ENCODE measurements around the gene AVPR2. TPM values are rescaled to one million over a fixed set of nuclear protein-coding genes. Genes with fewer than 3 reads are reported as not detected.

The AVPR2 gene
- total and polyA plus RNA-seq, 5 donors from 2014 or later: not detected

DNA sequence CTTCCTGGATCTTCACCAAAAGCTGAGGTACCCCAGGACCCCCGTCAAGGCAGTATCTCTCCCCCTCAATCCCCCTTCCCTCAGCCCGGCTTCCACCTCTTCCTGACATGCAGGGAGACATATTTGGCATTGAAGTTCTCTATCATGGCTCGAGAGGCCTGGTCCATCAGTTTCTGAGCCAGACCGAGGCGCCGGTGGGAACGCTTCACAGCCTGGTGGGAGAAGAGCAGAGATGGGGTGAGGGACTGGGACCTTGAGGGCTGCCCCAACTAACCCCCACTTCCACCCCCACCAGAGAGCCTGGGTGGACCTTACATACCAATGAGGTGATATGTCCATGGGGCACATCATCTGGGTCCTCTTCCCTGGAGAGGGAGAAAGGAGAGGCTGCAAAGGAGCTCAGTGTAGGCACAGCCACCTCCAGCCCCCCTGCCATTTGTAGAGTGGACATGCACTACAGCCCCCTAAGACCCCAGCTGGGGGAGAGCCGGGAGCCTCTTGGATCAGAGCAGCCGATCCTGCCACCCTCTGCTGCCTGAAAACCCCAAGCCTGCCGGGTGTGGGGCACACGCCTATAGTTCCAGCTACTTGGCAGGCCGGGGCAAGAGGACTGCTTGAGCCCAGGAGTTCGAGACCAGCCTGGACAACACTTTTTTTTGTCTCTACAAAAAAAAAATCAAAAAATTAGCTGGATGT is 27.9 kb downstream of the AVPR2 start:
- Mint-ChIP-seq H3K27me3 (no peaks in the 10 kb centered on the region), H3K4me3 (peak overlapping the region in 1 of 4 donors; percentile 95), H3K9me3 (no peaks in the 10 kb centered on the region), H3K4me1 (peaks cover 4 to 57% (median 16%) of the 10 kb centered on the region in 4 donors), H3K27ac (peak overlapping the region in 1 of 3 donors; percentile 25), H3K36me3 (peaks cover 6% of the 10 kb centered on the region)
- Histone ChIP-seq H3K27ac (ENCODE audit: insufficient read depth, low read length, poor library complexity, severe bottlenecking) (peak overlapping the region; percentile 5), H3K9me3 (ENCODE audit: control insufficient read depth in 2 of 2, low read length in 2 of 2) (no peaks in the 10 kb centered on the region), H3K4me1 (ENCODE audit: control insufficient read depth, insufficient read depth, low read length, poor library complexity, severe bottlenecking) (peaks cover 27% of the 10 kb centered on the region), H3K36me3 (ENCODE audit: control insufficient read depth, insufficient read depth, low read length) (peaks cover 2% of the 10 kb centered on the region), H3K27me3 (ENCODE audit: control insufficient read depth, insufficient read depth, low read length) (no peaks in the 10 kb centered on the region), H3K4me3 (ENCODE audit: low read depth, low read length) (no peak overlapping the region)
- ATAC-seq (ENCODE audit: low read depth in 2 of 2) (no peak), DNase-seq (no peak)

DNA sequence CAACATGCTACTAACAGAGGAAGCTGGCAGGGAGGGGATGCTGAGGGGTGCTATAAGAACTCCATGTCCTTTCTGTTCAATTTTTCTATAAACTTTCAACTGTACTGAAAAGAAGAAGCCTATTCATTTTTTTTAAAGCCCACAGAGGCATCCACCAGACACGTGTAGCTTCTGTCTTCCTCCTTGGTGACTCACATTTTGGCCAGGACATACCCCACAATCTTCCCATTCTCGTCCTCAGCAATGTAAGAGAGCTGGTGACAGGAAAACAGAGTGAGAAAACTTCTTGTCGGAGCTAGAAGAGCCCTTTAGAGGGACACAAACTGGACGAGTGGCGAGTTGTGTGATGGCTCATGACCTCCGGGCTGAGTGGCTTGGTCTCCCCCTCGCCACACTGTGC is 29.3 kb downstream of the AVPR2 start:
- Mint-ChIP-seq H3K4me1 (peaks cover 0 to 53% (median 14%) of the 10 kb centered on the region in 4 donors), H3K27ac (peak overlapping the region; percentile 34 to 86 (median 79)), H3K27me3 (no peaks in the 10 kb centered on the region), H3K4me3 (peak overlapping the region; percentile 88 to 95 (median 92)), H3K9me3 (no peaks in the 10 kb centered on the region), H3K36me3 (peaks cover 6% of the 10 kb centered on the region)
- Histone ChIP-seq H3K9me3 (ENCODE audit: control insufficient read depth in 2 of 2, low read length in 2 of 2) (no peaks in the 10 kb centered on the region), H3K4me1 (ENCODE audit: control insufficient read depth, insufficient read depth, low read length, poor library complexity, severe bottlenecking) (peaks cover 20% of the 10 kb centered on the region), H3K27me3 (ENCODE audit: control insufficient read depth, insufficient read depth, low read length) (no peaks in the 10 kb centered on the region), H3K36me3 (ENCODE audit: control insufficient read depth, insufficient read depth, low read length) (peaks cover 2% of the 10 kb centered on the region), H3K4me3 (ENCODE audit: low read depth, low read length) (peak overlapping the region; percentile 61), H3K27ac (ENCODE audit: insufficient read depth, low read length, poor library complexity, severe bottlenecking) (peak overlapping the region; percentile 41)
- ATAC-seq (ENCODE audit: low read depth in 2 of 2) (no peak), DNase-seq (no peak)

DNA sequence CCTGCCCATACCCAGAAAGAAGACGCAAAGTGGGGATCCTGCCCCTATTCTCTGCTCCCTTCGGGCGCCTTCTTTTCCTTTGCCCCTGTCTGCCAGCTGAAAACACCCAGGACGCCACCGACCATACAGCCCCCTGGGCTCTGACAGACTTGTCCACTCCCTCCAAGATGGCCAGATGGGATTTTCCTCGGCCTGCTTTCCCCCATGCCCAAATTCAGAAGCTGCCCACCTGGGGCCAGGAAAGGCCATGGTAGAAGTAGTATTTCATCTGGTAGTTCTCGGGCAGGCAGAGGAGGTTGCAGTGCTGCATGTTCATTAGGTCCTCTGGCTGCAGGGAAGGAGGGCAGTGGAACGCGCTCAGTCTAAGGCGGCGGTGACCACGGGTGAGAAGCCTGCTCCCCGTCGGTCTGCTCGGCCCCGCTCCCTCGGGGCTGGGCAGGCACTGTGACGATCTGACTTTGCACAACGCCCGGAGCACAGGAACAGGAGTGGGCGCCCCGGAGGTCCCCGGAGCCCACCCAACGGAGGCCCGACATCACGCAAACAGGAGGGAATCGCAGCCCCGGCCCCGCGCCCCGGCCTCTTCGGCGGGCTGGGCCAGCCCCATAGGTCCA is 29.8 kb downstream of the AVPR2 start:
- peak overlapping the region; percentile 61 for H3K4me3 ChIP-seq (ENCODE audit: low read depth, low read length)

DNA sequence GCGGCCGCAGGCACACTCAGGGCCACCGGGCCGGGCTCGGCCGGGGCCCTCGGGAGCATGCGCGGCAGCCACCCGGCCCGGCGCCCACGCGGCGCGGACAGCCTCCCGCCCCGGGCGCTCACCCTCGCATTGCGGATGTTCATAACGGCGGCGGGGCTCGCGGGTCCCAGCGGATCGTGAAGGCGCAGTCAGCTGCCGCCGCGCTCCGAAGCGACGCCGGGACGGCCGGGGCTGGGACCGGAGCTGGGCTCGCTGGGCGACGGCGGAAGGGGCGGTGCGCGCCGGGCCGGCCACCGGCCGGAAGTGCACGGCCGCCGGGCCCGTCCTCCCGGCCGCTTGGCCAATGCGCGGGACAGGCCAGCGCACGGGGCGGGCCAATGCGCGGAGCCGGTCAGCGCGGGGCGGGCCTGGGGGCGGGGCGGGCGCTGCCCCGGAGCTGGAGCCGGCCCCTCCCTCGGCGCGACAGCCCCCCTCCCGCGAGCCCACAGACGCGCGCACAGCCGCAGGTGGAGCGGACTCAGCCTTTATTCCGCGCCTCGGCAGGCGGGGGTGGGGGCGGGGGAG is 30.4 kb downstream of the AVPR2 start, which contains the start of gene NAA10:
Gene NAA10, minus strand, starts transcription at position 276 of the 564 bp plus-strand sequence. Its CDS starts 133 bp downstream, at position 143.
- peaks cover 6% of the 10 kb centered on the region for H3K36me3 Mint-ChIP-seq
- Histone ChIP-seq H3K27me3 (ENCODE audit: control insufficient read depth, insufficient read depth, low read length) (no peaks in the 10 kb centered on the region), H3K4me3 (ENCODE audit: low read depth, low read length) (peak within 1 kb of the TSS; percentile 61), H3K27ac (ENCODE audit: insufficient read depth, low read length, poor library complexity, severe bottlenecking) (peak within 1 kb of the TSS; percentile 41), H3K4me1 (ENCODE audit: control insufficient read depth, insufficient read depth, low read length, poor library complexity, severe bottlenecking) (peaks cover 9% of the 10 kb centered on the region), H3K9me3 (ENCODE audit: control insufficient read depth in 2 of 2, low read length in 2 of 2) (no peaks in the 10 kb centered on the region), H3K36me3 (ENCODE audit: control insufficient read depth, insufficient read depth, low read length) (peaks cover 2% of the 10 kb centered on the region)
- H3K4me3 Mint-ChIP-seq: peak within 1 kb of the TSS; percentile 88 to 95 (median 92)
- peak within 1 kb of the TSS; percentile 42 to 86 (median 79) for H3K27ac Mint-ChIP-seq
- DNase-seq (peak; percentile 44 to 71 (median 57)), ATAC-seq (ENCODE audit: low read depth in 2 of 2) (peak; percentile 70 to 75)
- peaks cover 0 to 42% (median 12%) of the 10 kb centered on the region in 4 donors for H3K4me1 Mint-ChIP-seq
- no peaks in the 10 kb centered on the region for H3K27me3 Mint-ChIP-seq
- H3K9me3 Mint-ChIP-seq: no peaks in the 10 kb centered on the region

More for the DNA sequence above, 29.8 kb downstream of the AVPR2 start:
- no peak for DNase-seq
- no peaks in the 10 kb centered on the region for H3K27me3 ChIP-seq (ENCODE audit: control insufficient read depth, insufficient read depth, low read length)
- peak overlapping the region; percentile 41 for H3K27ac ChIP-seq (ENCODE audit: insufficient read depth, low read length, poor library complexity, severe bottlenecking)
- H3K4me1 Mint-ChIP-seq: peaks cover 0 to 48% (median 13%) of the 10 kb centered on the region in 4 donors
- peaks cover 6% of the 10 kb centered on the region for H3K36me3 Mint-ChIP-seq
- peak overlapping the region; percentile 88 to 95 (median 92) for H3K4me3 Mint-ChIP-seq
- peaks cover 14% of the 10 kb centered on the region for H3K4me1 ChIP-seq (ENCODE audit: control insufficient read depth, insufficient read depth, low read length, poor library complexity, severe bottlenecking)
- peak in 1 of 2 donors; percentile 17 for ATAC-seq (ENCODE audit: low read depth in 2 of 2)
- H3K27me3 Mint-ChIP-seq: no peaks in the 10 kb centered on the region
- peak overlapping the region; percentile 34 to 86 (median 79) for H3K27ac Mint-ChIP-seq
- H3K9me3 ChIP-seq (ENCODE audit: control insufficient read depth in 2 of 2, low read length in 2 of 2): no peaks in the 10 kb centered on the region
- H3K36me3 ChIP-seq (ENCODE audit: control insufficient read depth, insufficient read depth, low read length): peaks cover 2% of the 10 kb centered on the region
- H3K9me3 Mint-ChIP-seq: no peaks in the 10 kb centered on the region

DNA sequence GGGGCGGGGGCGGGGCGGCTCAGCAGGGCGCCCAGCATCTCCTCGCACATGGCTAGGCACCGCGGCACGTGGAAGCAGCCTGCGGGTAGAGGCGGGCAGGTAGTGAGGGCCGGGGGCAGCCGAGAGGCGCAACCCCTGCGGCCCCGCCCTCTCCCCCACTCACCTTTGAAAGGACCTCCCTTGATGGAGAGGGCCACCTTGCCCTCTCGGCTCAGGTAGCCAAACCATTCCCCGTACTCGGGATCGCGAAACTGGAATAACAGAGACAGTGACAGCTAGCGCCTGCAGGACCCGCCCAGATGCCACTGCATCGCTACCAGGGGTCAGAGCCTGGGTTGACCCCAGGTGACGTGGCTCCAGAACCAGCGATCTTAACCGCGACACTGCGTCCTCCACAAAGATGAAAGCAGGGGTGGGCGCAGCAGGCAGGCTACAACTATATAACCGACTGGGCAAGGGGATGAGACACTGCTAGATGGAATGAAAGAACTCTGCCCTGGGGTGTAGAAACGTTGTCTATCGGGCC is 30.9 kb downstream of the AVPR2 start:
- Histone ChIP-seq H3K4me3 (ENCODE audit: low read depth, low read length) (no peak overlapping the region), H3K27ac (ENCODE audit: insufficient read depth, low read length, poor library complexity, severe bottlenecking) (no peak overlapping the region), H3K9me3 (ENCODE audit: control insufficient read depth in 2 of 2, low read length in 2 of 2) (no peaks in the 10 kb centered on the region), H3K36me3 (ENCODE audit: control insufficient read depth, insufficient read depth, low read length) (peaks cover 2% of the 10 kb centered on the region), H3K27me3 (ENCODE audit: control insufficient read depth, insufficient read depth, low read length) (no peaks in the 10 kb centered on the region), H3K4me1 (ENCODE audit: control insufficient read depth, insufficient read depth, low read length, poor library complexity, severe bottlenecking) (peaks cover 7% of the 10 kb centered on the region)
- H3K27ac Mint-ChIP-seq: peak overlapping the region in 2 of 3 donors; percentile 35 to 42
- H3K9me3 Mint-ChIP-seq: no peaks in the 10 kb centered on the region
- peaks cover 0 to 41% (median 12%) of the 10 kb centered on the region in 4 donors for H3K4me1 Mint-ChIP-seq
- ATAC-seq (ENCODE audit: low read depth in 2 of 2) (no peak), DNase-seq (no peak)
- no peaks in the 10 kb centered on the region for H3K27me3 Mint-ChIP-seq
- peaks cover 6% of the 10 kb centered on the region for H3K36me3 Mint-ChIP-seq
- peak overlapping the region; percentile 74 to 85 (median 80) for H3K4me3 Mint-ChIP-seq

DNA sequence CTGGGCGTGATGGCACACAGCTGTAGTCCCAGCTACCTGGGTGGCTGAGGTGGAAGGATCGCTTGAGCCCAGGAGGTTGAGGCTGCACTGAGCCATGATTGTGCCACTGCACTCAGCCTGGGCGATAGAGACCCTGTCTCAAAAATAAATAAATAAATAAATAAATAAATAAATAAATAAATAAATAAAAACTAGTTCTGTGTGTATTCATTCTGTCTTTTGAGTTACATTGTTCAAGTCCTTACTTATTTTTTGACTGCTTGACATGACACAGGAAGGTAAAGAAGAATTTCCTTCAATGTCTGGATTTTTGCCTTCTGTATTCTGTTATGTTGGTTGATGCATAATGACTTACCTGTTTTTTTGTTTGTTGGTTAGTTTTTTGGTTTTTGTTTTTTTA is 32.6 kb downstream of the AVPR2 start:
- Mint-ChIP-seq H3K36me3 (no peaks in the 10 kb centered on the region), H3K27ac (peak overlapping the region in 1 of 3 donors; percentile 18), H3K4me3 (peak overlapping the region in 1 of 4 donors; percentile 62), H3K27me3 (no peaks in the 10 kb centered on the region), H3K4me1 (peaks cover 0 to 36% (median 7%) of the 10 kb centered on the region in 4 donors), H3K9me3 (no peaks in the 10 kb centered on the region)
- no peaks in the 10 kb centered on the region for H3K36me3 ChIP-seq (ENCODE audit: control insufficient read depth, insufficient read depth, low read length)
- no peaks in the 10 kb centered on the region for H3K27me3 ChIP-seq (ENCODE audit: control insufficient read depth, insufficient read depth, low read length)
- DNase-seq: no peak
- no peak for ATAC-seq (ENCODE audit: low read depth in 2 of 2)
- H3K4me1 ChIP-seq (ENCODE audit: control insufficient read depth, insufficient read depth, low read length, poor library complexity, severe bottlenecking): peaks cover 7% of the 10 kb centered on the region
- H3K9me3 ChIP-seq (ENCODE audit: control insufficient read depth in 2 of 2, low read length in 2 of 2): no peaks in the 10 kb centered on the region
- no peak overlapping the region for H3K4me3 ChIP-seq (ENCODE audit: low read depth, low read length)
- no peak overlapping the region for H3K27ac ChIP-seq (ENCODE audit: insufficient read depth, low read length, poor library complexity, severe bottlenecking)

DNA sequence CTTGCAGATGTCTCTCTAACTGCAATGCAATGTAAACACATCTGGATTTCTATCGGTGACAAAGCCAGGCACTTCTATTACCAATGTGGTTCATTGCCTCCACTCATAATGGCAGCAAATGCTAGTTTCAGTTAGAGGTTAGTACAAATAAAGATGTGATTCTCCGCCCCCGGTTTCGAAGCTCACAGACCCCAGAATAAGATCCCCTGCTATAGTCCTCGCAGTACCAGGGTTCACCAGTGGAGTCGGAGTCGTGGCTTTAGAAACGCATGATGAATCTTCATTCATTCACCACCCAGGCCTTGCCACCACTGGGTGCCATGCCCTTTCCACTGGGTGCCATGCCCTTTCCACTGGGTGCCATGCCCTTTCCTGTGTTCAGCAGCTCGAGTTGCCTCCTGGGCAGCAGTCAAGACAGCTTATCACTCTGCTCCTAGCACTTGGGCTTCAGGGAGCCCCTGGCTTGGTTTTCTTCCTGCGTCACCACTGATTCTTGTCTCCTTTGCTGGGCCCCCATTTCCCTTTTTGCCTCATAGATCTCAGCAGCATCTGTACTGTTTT is 33.8 kb downstream of the AVPR2 start:
- Histone ChIP-seq H3K27me3 (ENCODE audit: control insufficient read depth, insufficient read depth, low read length) (no peaks in the 10 kb centered on the region), H3K4me3 (ENCODE audit: low read depth, low read length) (no peak overlapping the region), H3K36me3 (ENCODE audit: control insufficient read depth, insufficient read depth, low read length) (no peaks in the 10 kb centered on the region), H3K9me3 (ENCODE audit: control insufficient read depth in 2 of 2, low read length in 2 of 2) (no peaks in the 10 kb centered on the region), H3K4me1 (ENCODE audit: control insufficient read depth, insufficient read depth, low read length, poor library complexity, severe bottlenecking) (peaks cover 7% of the 10 kb centered on the region), H3K27ac (ENCODE audit: insufficient read depth, low read length, poor library complexity, severe bottlenecking) (no peak overlapping the region)
- DNase-seq: no peak
- Mint-ChIP-seq H3K27me3 (no peaks in the 10 kb centered on the region), H3K4me3 (peak overlapping the region in 2 of 4 donors; percentile 10 to 50), H3K27ac (peak overlapping the region in 1 of 3 donors; percentile 16), H3K4me1 (peaks cover 0 to 31% (median 7%) of the 10 kb centered on the region in 4 donors), H3K9me3 (no peaks in the 10 kb centered on the region), H3K36me3 (no peaks in the 10 kb centered on the region)
- ATAC-seq (ENCODE audit: low read depth in 2 of 2): no peak

Data from CD4-positive, CD25-positive, alpha-beta regulatory T cell (primary cell).